TTC549 (cell line): ENCODE results near the gene LPP.

Experiments used
- FAIRE-seq: peaks from 2 replicates; lab custom pipeline; 2012; peaks lifted over from hg19 to GRCh38; lab: Jason Lieb, UNC

LPP gene

GRCh38 chr3:188137051-188137450, 16.9 kb upstream of the LPP start:
- FAIRE-seq = no peak

- no peak for FAIRE-seq
Observed at GRCh38 chr3:188139466-188139865, 14.5 kb upstream of the LPP start.

- FAIRE-seq = no peak
Observed at GRCh38 chr3:188146219-188146618, 7.7 kb upstream of the LPP start.

- no peak for FAIRE-seq
Observed at GRCh38 chr3:188147782-188148181, 6.2 kb upstream of the LPP start.

- no peak for FAIRE-seq
Observed at GRCh38 chr3:188148318-188148717, 5.6 kb upstream of the LPP start.

GRCh38 chr3:188149587-188149986, 4.4 kb upstream of the LPP start:
- no peak for FAIRE-seq

- FAIRE-seq = no peak
Observed at GRCh38 chr3:188150982-188151381, 3.0 kb upstream of the LPP start.

GRCh38 chr3:188151438-188151837, 2.5 kb upstream of the LPP start:
- no peak for FAIRE-seq

GRCh38 chr3:188152660-188153436, 1.1 kb upstream of the LPP start:
- FAIRE-seq = no peak

GRCh38 chr3:188153437-188154013, 432 bp upstream of the LPP start:
- no peak for FAIRE-seq

GRCh38 chr3:188154809-188155574, 1.0 kb downstream of the LPP start:
- no peak for FAIRE-seq

- FAIRE-seq = no peak
Observed at GRCh38 chr3:188156056-188156455, 2.1 kb downstream of the LPP start.

GRCh38 chr3:188157407-188157806, 3.5 kb downstream of the LPP start:
- FAIRE-seq = no peak

- no peak for FAIRE-seq
Observed at GRCh38 chr3:188157971-188158370, 4.0 kb downstream of the LPP start.

GRCh38 chr3:188158731-188159310, 4.9 kb downstream of the LPP start:
- FAIRE-seq = no peak

- FAIRE-seq = no peak
Observed at GRCh38 chr3:188160751-188161150, 6.8 kb downstream of the LPP start.

GRCh38 chr3:188164248-188164687, 10.3 kb downstream of the LPP start:
- no peak for FAIRE-seq

GRCh38 chr3:188165596-188165995, 11.6 kb downstream of the LPP start:
- no peak for FAIRE-seq

- FAIRE-seq = no peak
Observed at GRCh38 chr3:188166441-188166840, 12.5 kb downstream of the LPP start.

- FAIRE-seq = no peak
Observed at GRCh38 chr3:188168186-188168585, 14.2 kb downstream of the LPP start.

- no peak for FAIRE-seq
Observed at GRCh38 chr3:188168648-188169047, 14.7 kb downstream of the LPP start.

GRCh38 chr3:188169830-188170455, 16.0 kb downstream of the LPP start:
- no peak for FAIRE-seq
